Thyroid gland (tissue), 4 donors: Measurements from ENCODE around the gene OR13J1. TPM values are rescaled to one million over a fixed set of nuclear protein-coding genes. Genes with fewer than 3 reads are reported as not detected.

Experiments used
- DNase-seq, 2 donors: peaks; one replicate each; pipeline ENCODE4 v3.0.0-alpha.2; 2019
- H3K27ac ChIP-seq, 3 donors: fragments of 200-600 bp; sonication (generic); 1 replicate in 2 of 3; 2 replicates in 1 of 3; pipeline ENCODE4 v1.5.1; 2016 to 2019; ENCODE audit warnings: mild to moderate bottlenecking in 1 of 3, moderate library complexity in 1 of 3
- H3K27me3 ChIP-seq: fragments of 200-600 bp; sonication (generic); one replicate; pipeline ENCODE4 v1.5.1; 2019
- H3K36me3 ChIP-seq, 2 donors: fragments of 200-600 bp; sonication (generic); one replicate each; pipeline ENCODE4 v1.5.1; 2016 to 2019
- H3K4me1 ChIP-seq, 2 donors: fragments of 200-600 bp; sonication (generic); one replicate each; pipeline ENCODE4 v1.5.1; 2017 to 2019
- H3K4me3 ChIP-seq, 3 donors: fragments of 200-600 bp; sonication (generic); replicated peaks in 1 of 3; 1 replicate in 2 of 3; 2 replicates in 1 of 3; pipeline ENCODE4 v1.5.1; 2016; ENCODE audit warnings: mild to moderate bottlenecking in 1 of 3
- H3K9me3 ChIP-seq: fragments of 200-600 bp; sonication (generic); one replicate; pipeline ENCODE4 v1.5.1; 2017
- POLR2A ChIP-seq, 2 donors: fragments of 450-650 bp; IDR thresholded peaks; one replicate each; pipeline ENCODE4 v1.6.1; 2017; ENCODE audit warnings: antibody characterized with exemption in 2 of 2, mild to moderate bottlenecking in 2 of 2, moderate library complexity in 1 of 2
- WGBS, 2 donors: methylation state at CpG; one replicate each; pipeline ENCODE4 v1.1.5; 2017; 5-methylcytosine and 5-hydroxymethylcytosine counted together
- intact Hi-C: fragments of 100-400 bp; cut with DNase I; formaldehyde crosslinking; loops from one replicate; pipeline ENCODE4 v1.15.1; 2023
- total RNA-seq, 4 donors: library from RNA; depleted of rRNA; stranded (reverse); fragments of >200 nt; gene quantifications; one replicate each; pipeline ENCODE4 v1.2.3, GENCODE V29; 2016
- TF ChIP-seq, protein P1 (sequence below), 6 experiments: fragments of 200-600 bp in 3 of 6; fragments of 450-650 bp in 3 of 6; sonication (generic) in 3 of 6; IDR thresholded peaks; one replicate each; pipeline ENCODE4 v1.5.1; 2016 to 2019; ENCODE audit warnings: antibody characterized with exemption in 6 of 6, mild to moderate bottlenecking in 2 of 6, inconsistent platforms in 1 of 6, moderate library complexity in 1 of 6

The OR13J1 gene
- total RNA-seq, 4 donors from 2014 or later = not detected

DNA sequence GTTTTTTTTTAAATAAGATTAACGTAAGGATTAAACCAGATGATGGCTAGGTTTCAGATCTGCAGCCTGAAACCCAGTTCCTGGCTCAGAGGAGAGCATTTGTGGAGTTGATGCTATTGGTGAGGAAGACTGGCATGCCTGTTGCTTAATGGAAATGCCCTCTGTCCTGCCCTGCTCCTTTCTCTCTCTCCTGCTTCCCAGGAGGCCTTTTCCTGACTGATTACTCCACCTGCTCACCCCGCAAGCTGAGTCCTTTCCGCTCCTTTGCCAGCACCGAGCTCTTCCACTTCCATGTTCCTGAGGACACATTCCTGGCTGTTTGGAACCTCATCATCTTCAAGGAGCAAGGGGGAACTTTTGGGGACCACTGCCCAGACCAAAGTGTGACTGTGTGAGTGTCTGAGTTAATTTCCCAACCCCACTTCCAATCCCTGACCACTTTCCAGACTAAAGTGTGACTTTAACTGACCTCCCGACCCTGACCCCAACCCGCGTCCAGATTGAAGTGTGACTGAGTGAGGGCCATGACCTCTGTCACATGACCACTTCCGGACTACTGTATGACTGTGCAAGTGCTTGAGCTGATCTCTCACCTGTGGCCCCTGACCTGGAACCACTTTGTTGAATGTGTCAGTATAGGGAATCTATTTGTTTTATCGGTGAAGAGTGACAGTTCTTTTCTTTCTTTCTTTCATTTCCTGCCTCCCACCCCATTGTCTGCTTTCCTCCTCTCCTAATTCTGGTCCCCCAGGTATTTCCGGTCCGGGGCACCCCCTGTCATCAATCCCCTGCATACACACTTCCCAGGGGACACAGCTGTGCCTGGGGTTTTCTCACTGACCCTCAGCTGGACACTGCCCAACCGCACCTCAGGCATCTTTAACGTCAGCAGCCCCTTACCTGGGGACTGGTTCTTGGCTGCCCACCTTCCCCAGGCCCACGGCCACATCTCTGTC lies 35.7 kb downstream of the OR13J1 start:
- H3K4me3 ChIP-seq = no peak overlapping the region
- no peaks in the 10 kb centered on the region for H3K9me3 ChIP-seq
- DNase-seq = peak in 1 of 2 donors; percentile 7
- intact Hi-C loops = no loop called here
- peak overlapping the region; percentile 76 to 81 (median 80) for H3K27ac ChIP-seq
- H3K4me1 ChIP-seq = peaks cover 31 to 45% of the 10 kb centered on the region in 2 donors
- no peak for TF ChIP-seq POLR2A (IDR thresholded peaks at IDR 0.05)
- TF ChIP-seq, protein P1, sequence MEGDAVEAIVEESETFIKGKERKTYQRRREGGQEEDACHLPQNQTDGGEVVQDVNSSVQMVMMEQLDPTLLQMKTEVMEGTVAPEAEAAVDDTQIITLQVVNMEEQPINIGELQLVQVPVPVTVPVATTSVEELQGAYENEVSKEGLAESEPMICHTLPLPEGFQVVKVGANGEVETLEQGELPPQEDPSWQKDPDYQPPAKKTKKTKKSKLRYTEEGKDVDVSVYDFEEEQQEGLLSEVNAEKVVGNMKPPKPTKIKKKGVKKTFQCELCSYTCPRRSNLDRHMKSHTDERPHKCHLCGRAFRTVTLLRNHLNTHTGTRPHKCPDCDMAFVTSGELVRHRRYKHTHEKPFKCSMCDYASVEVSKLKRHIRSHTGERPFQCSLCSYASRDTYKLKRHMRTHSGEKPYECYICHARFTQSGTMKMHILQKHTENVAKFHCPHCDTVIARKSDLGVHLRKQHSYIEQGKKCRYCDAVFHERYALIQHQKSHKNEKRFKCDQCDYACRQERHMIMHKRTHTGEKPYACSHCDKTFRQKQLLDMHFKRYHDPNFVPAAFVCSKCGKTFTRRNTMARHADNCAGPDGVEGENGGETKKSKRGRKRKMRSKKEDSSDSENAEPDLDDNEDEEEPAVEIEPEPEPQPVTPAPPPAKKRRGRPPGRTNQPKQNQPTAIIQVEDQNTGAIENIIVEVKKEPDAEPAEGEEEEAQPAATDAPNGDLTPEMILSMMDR (IDR thresholded peaks at IDR 0.05) = no peak
- no peaks in the 10 kb centered on the region for H3K27me3 ChIP-seq
- 73% methylated on average over 14 of the region's 14 CpGs for WGBS, 2 donors
- H3K36me3 ChIP-seq = no peaks in the 10 kb centered on the region

DNA sequence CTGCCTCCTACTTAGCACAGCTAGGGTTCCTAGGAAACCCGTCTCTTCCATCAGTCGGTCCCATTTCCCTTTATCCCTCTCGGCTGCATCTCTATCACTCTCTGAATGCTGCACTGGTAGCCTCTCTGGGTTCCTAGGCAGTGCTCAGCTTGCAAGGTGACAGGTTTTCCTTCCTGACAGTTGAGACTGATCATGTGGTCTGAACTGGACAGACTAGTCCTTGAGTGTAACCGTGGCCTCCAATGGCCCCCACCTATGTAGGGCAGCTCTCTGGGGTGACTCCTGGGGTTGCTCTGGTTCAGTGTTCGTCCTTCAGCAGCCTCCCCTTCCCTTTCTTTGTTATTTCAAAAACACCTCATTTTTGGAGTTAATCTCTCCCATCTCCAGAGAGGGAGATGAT lies 37.4 kb downstream of the OR13J1 start:
- WGBS, 2 donors = 56 to 59% methylated on average over 5 of the region's 5 CpGs
- Histone ChIP-seq H3K27ac (peak overlapping the region; percentile 76 to 81 (median 80)), H3K9me3 (no peaks in the 10 kb centered on the region), H3K27me3 (no peaks in the 10 kb centered on the region), H3K4me3 (no peak overlapping the region), H3K36me3 (no peaks in the 10 kb centered on the region), H3K4me1 (peaks cover 37 to 45% of the 10 kb centered on the region in 2 donors)
- intact Hi-C loops = no loop called here
- no peak for TF ChIP-seq POLR2A (IDR thresholded peaks at IDR 0.05)
- TF ChIP-seq, protein P1 (IDR thresholded peaks at IDR 0.05) = no peak
- DNase-seq = peak; percentile 59 to 66

DNA sequence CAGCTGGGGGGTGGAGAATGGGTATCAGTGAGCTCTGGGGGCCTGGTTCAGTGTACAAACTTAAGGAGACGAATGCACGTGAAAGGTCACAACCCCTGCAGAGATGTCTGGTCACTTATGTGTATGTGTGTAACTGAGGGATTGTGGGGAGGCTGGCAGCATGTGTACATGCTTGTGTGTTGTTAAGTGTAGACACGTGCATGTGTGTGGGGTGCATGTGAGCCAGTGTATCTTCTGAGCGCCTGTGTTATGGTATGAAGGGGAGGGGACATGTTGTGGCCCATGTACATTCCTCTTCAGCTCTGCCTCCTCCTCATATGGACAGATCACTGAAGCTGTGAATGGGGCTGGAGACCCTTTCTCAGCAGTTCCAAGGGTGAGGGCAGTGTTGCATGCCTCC lies 39.2 kb downstream of the OR13J1 start:
- Histone ChIP-seq H3K36me3 (no peaks in the 10 kb centered on the region), H3K4me1 (peaks cover 37 to 45% of the 10 kb centered on the region in 2 donors), H3K9me3 (no peaks in the 10 kb centered on the region), H3K4me3 (no peak overlapping the region), H3K27ac (peak overlapping the region in 1 of 3 donors; percentile 28), H3K27me3 (no peaks in the 10 kb centered on the region)
- DNase-seq = no peak
- TF ChIP-seq POLR2A (IDR thresholded peaks at IDR 0.05) = no peak
- intact Hi-C loops = no loop called here
- WGBS, 2 donors = 82 to 99% methylated on average over 4 of the region's 4 CpGs

DNA sequence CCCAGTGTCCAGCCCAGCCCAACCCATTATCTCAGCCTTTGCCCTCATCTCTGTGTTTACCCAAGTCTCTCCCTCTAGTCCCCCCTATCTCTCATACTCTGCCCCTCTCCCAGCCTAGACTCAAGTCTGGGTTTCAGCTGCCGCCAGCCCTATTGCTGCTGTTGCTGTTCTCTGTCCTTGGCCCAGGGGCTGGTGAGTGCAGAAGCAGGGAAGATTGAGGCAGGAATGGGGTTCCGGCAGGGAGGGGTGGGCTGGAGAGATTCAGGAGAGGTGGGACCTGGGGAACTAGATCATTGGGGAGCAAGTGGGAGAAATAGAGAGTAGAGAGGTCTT lies 40.5 kb downstream of the OR13J1 start:
- WGBS, 2 donors = 51 to 52% methylated on average over 2 of the region's 2 CpGs
- H3K4me1 ChIP-seq = peaks cover 37 to 39% of the 10 kb centered on the region in 2 donors

DNA sequence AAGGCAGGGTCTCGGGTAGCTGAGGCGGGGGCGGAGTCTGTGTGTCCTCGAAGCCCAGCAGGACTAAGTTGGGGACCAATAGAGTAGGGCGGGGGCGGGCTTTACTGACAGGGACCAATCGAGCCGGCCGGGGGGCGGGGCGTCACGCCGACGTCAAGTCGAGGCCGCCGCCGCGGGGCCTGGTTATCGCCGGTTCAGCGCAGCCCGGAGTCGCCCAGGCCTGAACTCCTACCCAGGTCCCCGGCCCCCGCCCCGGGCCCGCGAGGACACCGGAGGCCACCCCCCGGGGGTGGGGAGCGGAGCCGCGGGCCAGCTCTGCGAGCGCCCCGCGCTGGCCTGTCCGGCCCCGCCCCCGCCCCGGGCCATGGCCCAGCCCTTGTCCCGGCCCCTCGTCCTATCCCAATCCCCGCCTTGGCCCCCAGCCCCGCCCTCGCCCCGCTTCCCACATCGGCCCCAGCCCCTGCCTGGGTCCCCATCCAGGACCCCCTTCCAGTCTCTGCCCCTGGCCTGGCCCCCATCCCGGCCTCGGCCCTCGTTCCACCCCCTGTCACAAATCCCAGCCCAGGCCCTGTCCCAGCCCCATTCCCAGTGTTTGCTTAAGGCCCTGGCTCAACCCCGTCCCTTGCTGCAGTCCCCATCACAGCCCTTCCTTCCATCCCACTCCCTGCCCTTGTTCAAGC lies 41.0 kb downstream of the OR13J1 start, which contains the start of gene TMEM8B:
Gene TMEM8B (plus strand): TSS at position 145 of the 680 bp plus-strand sequence. CDS start 220 bp downstream, at position 365.
- H3K4me1 ChIP-seq = peaks cover 33 to 34% of the 10 kb centered on the region in 2 donors
- H3K27ac ChIP-seq = peak within 1 kb of the TSS; percentile 85 to 95 (median 92)
- H3K9me3 ChIP-seq = no peaks in the 10 kb centered on the region
- 2 to 3% methylated on average over 4 to 5 of the region's 53 CpGs for WGBS, 2 donors
- peak; percentile 98 to 100 for DNase-seq
- peak in 1 of 2 donors; percentile 71 for TF ChIP-seq POLR2A (IDR thresholded peaks at IDR 0.05)
- TF ChIP-seq, protein P1 (IDR thresholded peaks at IDR 0.05) = no peak
- H3K27me3 ChIP-seq = no peaks in the 10 kb centered on the region
- intact Hi-C loops = loop anchor here (5.0 to 10.0 kb wide), 3 partner anchors 37 to 84 kb away; partner anchors contain the start of genes GBA2, NPR2 and RGP1
- peak within 1 kb of the TSS; percentile 22 to 76 (median 49) for H3K4me3 ChIP-seq
- no peaks in the 10 kb centered on the region for H3K36me3 ChIP-seq

More for the DNA sequence above, 40.5 kb downstream of the OR13J1 start:
- TF ChIP-seq, protein P1 (IDR thresholded peaks at IDR 0.05) = no peak
- TF ChIP-seq POLR2A (IDR thresholded peaks at IDR 0.05) = no peak
- Histone ChIP-seq H3K4me3 (peak overlapping the region; percentile 22 to 76 (median 49)), H3K27ac (peak overlapping the region; percentile 85 to 95 (median 92)), H3K9me3 (no peaks in the 10 kb centered on the region), H3K27me3 (no peaks in the 10 kb centered on the region), H3K36me3 (no peaks in the 10 kb centered on the region)
- no peak for DNase-seq
- intact Hi-C loops = loop anchor here (5.0 to 10.0 kb wide), 3 partner anchors 37 to 85 kb away; partner anchors contain the start of genes GBA2, NPR2 and RGP1
